ENCODE data around the gene SLK.

The SLK gene

DNA sequence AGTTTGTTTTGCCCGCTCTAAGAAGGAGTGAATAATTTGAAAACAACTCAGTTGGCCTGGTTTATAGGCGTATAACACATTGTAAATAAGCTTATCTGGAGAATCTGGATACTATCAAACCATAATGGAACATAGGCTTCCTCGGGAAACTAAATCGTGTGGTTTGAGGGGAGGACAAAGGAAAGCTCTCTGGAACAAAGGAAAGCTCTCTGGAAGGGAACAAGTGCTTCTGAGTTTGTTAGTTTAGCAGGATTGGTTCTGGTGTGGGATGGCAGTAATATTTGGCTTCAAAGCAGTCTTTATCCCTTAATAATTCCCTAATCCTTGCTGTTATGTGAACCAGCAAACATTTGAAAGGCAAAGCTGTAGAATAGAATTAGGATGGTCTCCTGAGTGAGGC, 15.0 kb upstream of the SLK start:
- TF ChIP-seq, protein P1, sequence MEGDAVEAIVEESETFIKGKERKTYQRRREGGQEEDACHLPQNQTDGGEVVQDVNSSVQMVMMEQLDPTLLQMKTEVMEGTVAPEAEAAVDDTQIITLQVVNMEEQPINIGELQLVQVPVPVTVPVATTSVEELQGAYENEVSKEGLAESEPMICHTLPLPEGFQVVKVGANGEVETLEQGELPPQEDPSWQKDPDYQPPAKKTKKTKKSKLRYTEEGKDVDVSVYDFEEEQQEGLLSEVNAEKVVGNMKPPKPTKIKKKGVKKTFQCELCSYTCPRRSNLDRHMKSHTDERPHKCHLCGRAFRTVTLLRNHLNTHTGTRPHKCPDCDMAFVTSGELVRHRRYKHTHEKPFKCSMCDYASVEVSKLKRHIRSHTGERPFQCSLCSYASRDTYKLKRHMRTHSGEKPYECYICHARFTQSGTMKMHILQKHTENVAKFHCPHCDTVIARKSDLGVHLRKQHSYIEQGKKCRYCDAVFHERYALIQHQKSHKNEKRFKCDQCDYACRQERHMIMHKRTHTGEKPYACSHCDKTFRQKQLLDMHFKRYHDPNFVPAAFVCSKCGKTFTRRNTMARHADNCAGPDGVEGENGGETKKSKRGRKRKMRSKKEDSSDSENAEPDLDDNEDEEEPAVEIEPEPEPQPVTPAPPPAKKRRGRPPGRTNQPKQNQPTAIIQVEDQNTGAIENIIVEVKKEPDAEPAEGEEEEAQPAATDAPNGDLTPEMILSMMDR (IDR thresholded peaks at IDR 0.05; ENCODE audit: control insufficient read depth, extremely low read depth, insufficient read depth) = no peak
- H3K4me3 ChIP-seq (ENCODE audit: low read depth, low read length) = no peak overlapping the region
- DNase-seq (ENCODE audit: low read depth) = peak; percentile 62

DNA sequence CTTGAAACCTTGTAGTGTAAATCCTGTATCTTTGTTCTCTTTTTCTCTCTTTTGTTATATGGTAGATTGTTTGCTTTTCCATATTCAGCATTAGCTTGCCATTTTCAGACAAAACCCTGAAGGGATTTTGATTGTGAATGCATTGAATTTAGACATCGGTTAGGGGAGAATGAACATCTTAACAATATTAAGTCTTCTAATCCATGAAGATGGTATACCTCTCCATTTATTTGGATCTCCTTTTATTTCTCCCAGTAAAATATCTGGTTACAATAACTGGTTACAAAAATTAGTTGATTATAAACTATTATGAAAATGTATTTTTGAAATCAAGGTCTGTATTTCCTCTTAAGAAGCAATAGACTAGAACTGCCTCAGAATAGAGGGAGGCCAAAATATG, 12.4 kb upstream of the SLK start:
- TF ChIP-seq, protein P1 (IDR thresholded peaks at IDR 0.05; ENCODE audit: control insufficient read depth, extremely low read depth, insufficient read depth) = no peak
- DNase-seq (ENCODE audit: low read depth) = no peak

DNA sequence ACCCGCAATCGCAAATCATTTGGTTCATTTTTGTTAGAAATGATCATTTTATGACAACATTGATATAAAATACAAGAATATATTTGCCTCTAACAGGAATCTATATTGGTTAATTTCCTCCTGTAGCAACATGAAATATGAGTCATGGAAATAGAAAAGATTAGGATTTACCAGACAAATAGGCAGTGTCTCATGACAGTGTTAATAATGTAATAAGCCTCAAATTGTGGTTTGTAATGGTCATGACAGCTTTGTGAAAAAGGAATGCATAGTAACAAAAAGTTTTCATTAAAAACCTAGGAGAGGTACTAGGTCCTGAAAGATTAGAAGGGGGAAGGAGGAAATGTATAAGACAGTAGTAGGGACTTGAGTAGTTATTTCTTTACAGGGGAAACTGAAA, 7.9 kb upstream of the SLK start:
- DNase-seq (ENCODE audit: low read depth) = no peak
- H3K4me3 ChIP-seq (ENCODE audit: low read depth, low read length) = no peak overlapping the region
- TF ChIP-seq, protein P1 (IDR thresholded peaks at IDR 0.05; ENCODE audit: control insufficient read depth, extremely low read depth, insufficient read depth) = no peak

More for the DNA sequence above, 12.4 kb upstream of the SLK start:
- no peak overlapping the region for H3K4me3 ChIP-seq (ENCODE audit: low read depth, low read length)

DNA sequence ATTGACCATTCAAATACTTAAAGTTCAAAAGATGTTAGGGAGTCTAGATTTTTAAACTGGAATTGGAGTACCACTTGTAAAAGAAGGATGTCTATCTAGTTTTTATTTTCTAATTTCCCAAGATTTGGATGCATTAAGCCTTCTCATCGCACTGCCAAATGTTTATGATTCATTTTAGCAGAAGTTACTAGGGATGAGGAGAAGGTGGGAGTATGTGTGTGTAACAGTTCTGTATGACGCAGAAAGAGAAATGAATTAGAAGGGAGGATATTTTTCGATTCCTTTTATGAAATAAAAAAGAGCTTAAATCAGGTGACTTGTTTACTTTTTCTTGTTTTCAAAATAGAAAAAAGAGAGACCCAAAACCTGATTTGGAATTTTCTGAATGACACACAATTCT, 6.8 kb upstream of the SLK start:
- DNase-seq (ENCODE audit: low read depth) = no peak
- H3K4me3 ChIP-seq (ENCODE audit: low read depth, low read length) = no peak overlapping the region
- TF ChIP-seq, protein P1 (IDR thresholded peaks at IDR 0.05; ENCODE audit: control insufficient read depth, extremely low read depth, insufficient read depth) = no peak

DNA sequence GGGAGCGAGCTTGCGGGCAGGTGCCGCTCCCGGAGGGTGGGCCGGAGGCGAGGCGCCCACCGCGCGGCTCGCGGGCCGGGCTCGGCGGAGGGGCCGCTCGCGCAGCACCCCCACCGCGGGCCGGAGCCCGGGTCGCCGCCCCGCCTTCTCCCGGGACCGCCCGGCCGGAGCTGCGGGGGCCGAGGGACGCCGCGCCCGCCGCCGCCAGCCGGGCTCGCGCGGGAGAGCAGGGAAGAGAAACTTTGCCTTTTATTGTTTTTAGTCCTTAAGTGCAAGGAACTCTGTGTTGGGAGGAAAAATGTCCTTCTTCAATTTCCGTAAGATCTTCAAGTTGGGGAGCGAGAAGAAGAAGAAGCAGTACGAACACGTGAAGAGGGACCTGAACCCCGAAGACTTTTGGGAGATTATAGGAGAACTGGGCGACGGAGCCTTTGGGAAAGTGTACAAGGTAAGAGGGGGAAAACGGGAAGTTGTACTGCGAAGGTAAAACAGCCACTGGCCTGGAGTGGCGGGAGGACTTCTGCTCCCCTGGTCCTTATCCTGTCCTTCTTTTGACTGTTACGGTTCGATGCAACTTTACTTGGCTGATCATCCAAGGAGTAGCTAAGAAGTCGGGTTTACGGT, 620 bp downstream of the SLK start:
- DNase-seq (ENCODE audit: low read depth) = no peak
- peak overlapping the region; percentile 64 for H3K4me3 ChIP-seq (ENCODE audit: low read depth, low read length)
- TF ChIP-seq, protein P1 (IDR thresholded peaks at IDR 0.05; ENCODE audit: control insufficient read depth, extremely low read depth, insufficient read depth) = no peak

DNA sequence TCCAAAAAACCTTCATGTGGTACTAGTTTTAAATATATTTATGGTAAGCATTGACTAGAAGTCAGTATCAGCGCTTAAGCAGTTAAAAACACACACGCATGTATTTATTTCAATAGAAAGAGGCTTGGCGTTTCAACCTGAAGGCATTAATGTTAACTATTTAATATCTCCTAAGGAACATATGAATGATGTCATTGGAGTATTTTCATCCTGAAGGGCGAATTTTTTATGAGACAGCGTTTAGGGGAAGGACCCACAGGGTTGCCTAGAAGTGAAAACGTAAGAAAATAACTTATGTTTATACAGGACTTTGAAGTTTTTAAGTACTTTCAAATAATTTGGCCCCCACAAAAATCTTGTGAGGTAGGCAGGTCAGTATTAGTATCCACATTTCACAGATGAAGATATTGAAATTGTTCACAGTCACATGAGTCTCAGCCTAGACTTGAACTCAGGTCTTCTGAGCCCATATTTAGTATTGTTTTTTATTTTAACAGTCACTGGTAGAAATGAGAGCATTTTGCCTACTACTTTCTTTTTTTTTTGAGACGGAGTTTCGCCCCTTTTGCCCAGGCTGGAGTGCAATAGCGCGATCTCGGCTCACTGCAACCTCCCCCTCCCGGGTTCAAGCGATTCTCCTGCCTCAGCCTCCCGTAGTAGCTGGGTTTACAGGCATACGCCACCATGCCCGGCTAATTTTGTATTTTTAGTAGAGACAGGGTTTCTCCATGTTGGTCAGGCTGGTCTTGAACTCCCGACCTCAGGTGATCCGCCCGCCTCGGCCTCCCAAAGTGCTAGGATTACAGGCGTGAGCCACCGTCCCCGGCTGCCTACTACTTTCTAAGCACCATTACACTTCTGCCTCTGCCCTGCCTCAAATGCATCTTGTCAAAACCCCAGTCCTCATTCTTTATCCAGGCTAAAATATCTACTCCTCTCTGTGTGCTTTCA, 1.8 kb downstream of the SLK start:
- TF ChIP-seq, protein P1 (IDR thresholded peaks at IDR 0.05; ENCODE audit: control insufficient read depth, extremely low read depth, insufficient read depth) = no peak
- DNase-seq (ENCODE audit: low read depth) = no peak
- H3K4me3 ChIP-seq (ENCODE audit: low read depth, low read length) = peak overlapping the region; percentile 64

Measured in LNCaP clone FGC (cell line).